ACC112 (cell line): ENCODE data around the gene SPEM1.

Experiments used
- H2AFZ ChIP-seq: fragments of 200-600 bp; sonication (generic); one replicate; pipeline ENCODE4 v1.6.0; 2017; ENCODE audit warnings: antibody characterized with exemption, low read length; ENCODE audit not compliant: unreplicated experiment
- H3K27ac ChIP-seq: fragments of 200-600 bp; sonication (generic); 2 replicates; pipeline ENCODE4 v1.5.1; 2014; ENCODE audit warnings: low read depth, mild to moderate bottlenecking, antibody characterized with exemption, low read length, moderate library complexity
- H3K27me3 ChIP-seq: fragments of 200-600 bp; sonication (generic); 2 replicates; pipeline ENCODE4 v1.6.1; 2014; ENCODE audit warnings: mild to moderate bottlenecking, antibody characterized with exemption, low read length, moderate library complexity, mixed read lengths; ENCODE audit not compliant: insufficient read depth
- H3K36me3 ChIP-seq: fragments of 200-600 bp; sonication (generic); 2 replicates; pipeline ENCODE4 v1.6.1; 2016; ENCODE audit warnings: mild to moderate bottlenecking, antibody characterized with exemption, low read length, moderate library complexity, mixed read lengths; ENCODE audit not compliant: insufficient read depth
- H3K4me1 ChIP-seq: fragments of 200-600 bp; sonication (generic); one replicate; pipeline ENCODE4 v1.6.1; 2016; ENCODE audit warnings: low read length, mixed read lengths; ENCODE audit not compliant: insufficient read depth, unreplicated experiment, control insufficient read depth
- H3K4me3 ChIP-seq: fragments of 200-600 bp; sonication (generic); 2 replicates; pipeline ENCODE4 v1.5.1; 2014; ENCODE audit warnings: mild to moderate bottlenecking, low read depth, low read length
- H3K79me2 ChIP-seq: fragments of 200-600 bp; sonication (generic); one replicate; pipeline ENCODE4 v1.6.0; 2016; ENCODE audit warnings: low read length; ENCODE audit not compliant: control insufficient read depth, unreplicated experiment, insufficient read depth

SPEM1 gene

DNA sequence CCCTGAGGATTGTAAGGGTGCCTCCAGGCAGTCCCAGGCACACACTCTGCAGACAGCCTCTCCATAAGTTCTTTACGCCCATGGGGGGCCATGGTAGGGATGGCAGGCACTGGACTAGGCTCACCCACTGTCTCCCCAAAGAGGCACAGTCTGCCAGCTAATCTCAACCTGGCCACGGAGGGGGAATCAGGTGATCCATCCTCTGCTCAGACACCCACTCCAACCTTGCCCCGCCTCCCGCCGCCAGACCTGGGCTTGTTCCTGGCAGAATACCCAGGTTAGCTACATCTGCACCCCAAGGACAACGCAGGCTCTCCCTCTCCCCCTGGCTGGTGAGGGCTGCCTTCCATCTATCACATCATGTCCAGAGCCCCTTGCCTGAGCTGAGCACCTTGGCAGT is 11.3 kb upstream of the SPEM1 start:
- H3K4me1 ChIP-seq: peaks cover 15% of the 10 kb centered on the region
- no peaks in the 10 kb centered on the region for H3K27me3 ChIP-seq
- peaks cover 18% of the 10 kb centered on the region for H3K79me2 ChIP-seq
- no peak overlapping the region for H3K4me3 ChIP-seq
- 0 out of 2 replicates have a peak, but pooled peaks cover 7% of the 10 kb centered on the region for H3K36me3 ChIP-seq
- H3K27ac ChIP-seq: no peak overlapping the region
- no peak overlapping the region for H2AFZ ChIP-seq

DNA sequence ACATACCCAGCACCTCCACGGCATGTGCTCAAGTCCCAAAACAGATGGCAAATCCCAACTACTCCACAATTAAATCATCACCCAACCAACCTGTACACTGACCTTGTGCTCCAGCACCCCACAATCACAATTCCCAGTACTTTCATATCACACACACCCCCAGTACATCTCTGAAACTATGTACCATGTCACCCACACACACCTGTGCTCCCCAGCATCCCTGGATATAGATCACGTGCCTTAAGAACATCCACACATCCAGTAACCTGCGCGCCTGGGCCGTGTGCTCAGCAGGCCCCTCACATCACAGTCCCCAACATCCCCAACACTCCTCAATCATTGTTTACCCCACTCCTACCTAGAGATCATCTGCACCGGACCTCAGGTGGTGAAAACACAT is 10.4 kb upstream of the SPEM1 start:
- no peak overlapping the region for H3K4me3 ChIP-seq
- H3K27ac ChIP-seq: no peak overlapping the region
- H3K79me2 ChIP-seq: peaks cover 18% of the 10 kb centered on the region
- H2AFZ ChIP-seq: no peak overlapping the region
- H3K27me3 ChIP-seq: no peaks in the 10 kb centered on the region
- H3K36me3 ChIP-seq: 0 out of 2 replicates have a peak, but pooled peaks cover 7% of the 10 kb centered on the region
- peaks cover 17% of the 10 kb centered on the region for H3K4me1 ChIP-seq

DNA sequence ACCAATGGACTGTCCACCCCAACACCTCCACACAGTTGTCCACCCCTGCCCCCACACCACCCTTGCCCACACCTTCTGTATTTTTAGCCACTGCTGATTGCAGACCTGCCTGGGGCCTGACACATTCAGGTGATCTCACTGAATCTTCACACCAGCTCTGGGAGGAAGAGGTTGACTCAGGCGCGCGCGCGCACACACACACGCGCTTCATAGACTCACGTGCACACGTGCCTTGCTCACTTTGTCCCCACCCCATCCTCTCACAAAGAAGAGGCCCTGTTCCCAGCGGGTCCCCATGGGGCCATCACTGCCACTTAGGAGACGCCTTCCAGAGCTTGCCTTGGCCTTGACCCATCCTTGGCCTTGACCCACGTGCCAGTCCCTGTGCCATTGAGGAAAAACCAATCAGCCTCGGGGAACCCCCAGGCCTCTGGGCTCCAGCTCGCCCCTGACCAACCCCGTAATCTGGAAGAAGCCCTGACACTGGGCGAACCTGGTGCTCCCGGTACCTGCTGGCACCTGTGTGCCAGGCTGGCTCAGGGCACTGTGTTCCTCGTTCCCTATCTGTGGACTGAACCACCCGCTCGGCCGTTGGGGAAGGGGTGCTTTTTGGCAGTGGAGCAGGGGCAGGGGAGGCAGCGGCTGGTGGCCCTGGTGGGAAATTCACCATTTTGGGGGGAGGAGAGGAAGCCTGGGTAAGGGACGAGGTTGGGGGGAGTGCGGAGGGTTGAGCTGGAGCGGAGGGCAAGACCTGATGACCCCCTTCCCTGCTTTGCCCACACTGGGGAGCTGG is 9.3 kb upstream of the SPEM1 start:
- H3K4me3 ChIP-seq: no peak overlapping the region

DNA sequence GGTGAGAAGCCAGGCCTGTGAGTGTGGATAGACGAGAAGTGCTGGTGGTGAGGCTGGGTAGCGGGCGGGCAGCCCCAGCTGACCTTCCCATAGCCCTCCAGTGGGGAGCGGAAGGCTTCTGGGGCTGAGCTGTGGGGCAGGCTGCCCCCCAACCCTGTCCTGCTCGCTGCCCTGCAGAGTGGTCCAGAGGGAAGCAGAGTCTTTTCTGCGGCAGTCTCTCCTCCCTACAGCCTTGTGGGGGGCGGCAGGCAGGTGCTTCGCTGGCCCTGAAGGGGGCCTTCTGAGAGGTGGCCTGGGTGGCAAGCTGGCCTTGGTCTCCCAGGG is 8.7 kb upstream of the SPEM1 start:
- no peak overlapping the region for H3K4me3 ChIP-seq
- no peaks in the 10 kb centered on the region for H3K27me3 ChIP-seq
- H3K27ac ChIP-seq: no peak overlapping the region
- H3K79me2 ChIP-seq: peaks cover 6% of the 10 kb centered on the region
- 0 out of 2 replicates have a peak, but pooled peaks cover 7% of the 10 kb centered on the region for H3K36me3 ChIP-seq
- peaks cover 15% of the 10 kb centered on the region for H3K4me1 ChIP-seq
- no peak overlapping the region for H2AFZ ChIP-seq

More for the DNA sequence above, 9.3 kb upstream of the SPEM1 start:
- Histone ChIP-seq H3K27ac (no peak overlapping the region), H3K27me3 (no peaks in the 10 kb centered on the region), H3K79me2 (peaks cover 11% of the 10 kb centered on the region), H3K4me1 (peaks cover 17% of the 10 kb centered on the region), H3K36me3 (0 out of 2 replicates have a peak, but pooled peaks cover 7% of the 10 kb centered on the region), H2AFZ (no peak overlapping the region)

DNA sequence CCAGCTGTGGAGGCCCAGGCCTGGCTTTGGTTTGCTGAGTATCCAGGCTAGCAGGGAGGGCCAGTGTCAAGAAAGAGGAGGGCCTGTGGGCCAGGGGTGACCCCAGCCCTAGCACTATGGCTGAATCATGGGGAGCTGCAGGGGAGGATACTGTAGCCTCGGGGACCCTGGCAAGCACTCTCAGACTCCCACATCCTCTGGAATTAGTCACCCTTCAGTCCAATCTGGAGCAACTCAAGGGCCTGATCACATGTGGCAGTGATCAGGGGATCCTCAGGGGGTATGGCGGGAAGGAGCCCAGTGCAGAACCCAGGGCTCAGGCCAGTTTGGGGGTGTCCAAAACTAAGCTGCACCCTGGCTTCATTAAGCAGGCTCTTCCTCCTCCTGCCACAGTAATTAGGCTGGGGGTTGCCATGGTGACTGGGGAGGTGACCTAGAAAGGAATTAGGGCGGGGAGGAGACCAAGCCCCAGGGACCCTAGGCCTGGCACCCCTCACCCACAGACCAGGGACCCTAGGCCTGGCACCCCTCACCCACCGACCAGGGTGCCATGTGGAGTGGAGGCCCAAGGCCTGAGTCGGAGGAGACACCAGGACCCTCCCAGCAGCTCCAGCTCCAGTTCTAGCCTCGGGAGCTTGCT is 6.7 kb upstream of the SPEM1 start:
- no peaks in the 10 kb centered on the region for H3K79me2 ChIP-seq
- no peak overlapping the region for H3K4me3 ChIP-seq
- no peak overlapping the region for H2AFZ ChIP-seq
- no peaks in the 10 kb centered on the region for H3K27me3 ChIP-seq
- peaks cover 15% of the 10 kb centered on the region for H3K4me1 ChIP-seq
- H3K27ac ChIP-seq: peak overlapping the region; percentile 12
- H3K36me3 ChIP-seq: peaks cover 9% of the 10 kb centered on the region; the same call in 1 of the 2 replicates

DNA sequence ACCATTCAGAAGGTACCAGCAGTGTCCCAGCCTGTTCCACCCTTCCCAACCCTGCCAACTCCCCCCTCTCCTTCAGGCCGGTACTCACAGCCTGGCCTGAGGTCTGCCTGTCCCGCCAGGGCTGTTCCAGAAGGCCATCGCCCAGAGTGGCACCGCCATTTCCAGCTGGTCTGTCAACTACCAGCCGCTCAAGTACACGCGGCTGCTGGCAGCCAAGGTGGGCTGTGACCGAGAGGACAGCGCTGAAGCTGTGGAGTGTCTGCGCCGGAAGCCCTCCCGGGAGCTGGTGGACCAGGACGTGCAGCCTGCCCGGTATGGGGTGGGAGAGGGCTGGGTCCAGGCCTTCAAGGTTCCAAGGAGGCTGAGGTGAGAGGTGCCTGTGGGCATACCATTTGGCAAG is 5.3 kb upstream of the SPEM1 start:
- peaks cover 2% of the 10 kb centered on the region; the same call in 1 of the 2 replicates for H3K36me3 ChIP-seq
- H3K4me3 ChIP-seq: no peak overlapping the region
- no peaks in the 10 kb centered on the region for H3K79me2 ChIP-seq
- H3K27ac ChIP-seq: no peak overlapping the region
- no peaks in the 10 kb centered on the region for H3K27me3 ChIP-seq
- H2AFZ ChIP-seq: no peak overlapping the region
- peaks cover 15% of the 10 kb centered on the region for H3K4me1 ChIP-seq

DNA sequence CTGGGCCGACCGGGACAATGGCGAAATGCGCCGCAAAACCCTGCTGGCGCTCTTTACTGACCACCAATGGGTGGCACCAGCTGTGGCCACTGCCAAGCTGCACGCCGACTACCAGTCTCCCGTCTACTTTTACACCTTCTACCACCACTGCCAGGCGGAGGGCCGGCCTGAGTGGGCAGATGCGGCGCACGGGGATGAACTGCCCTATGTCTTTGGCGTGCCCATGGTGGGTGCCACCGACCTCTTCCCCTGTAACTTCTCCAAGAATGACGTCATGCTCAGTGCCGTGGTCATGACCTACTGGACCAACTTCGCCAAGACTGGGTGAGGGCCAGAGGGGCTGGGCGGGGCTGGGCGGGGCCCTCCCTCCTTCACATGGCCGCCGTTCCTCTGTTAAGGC is 4.3 kb upstream of the SPEM1 start:
- Histone ChIP-seq H3K79me2 (no peaks in the 10 kb centered on the region), H2AFZ (no peak overlapping the region), H3K4me1 (peaks cover 15% of the 10 kb centered on the region), H3K27me3 (no peaks in the 10 kb centered on the region), H3K27ac (no peak overlapping the region), H3K4me3 (no peak overlapping the region), H3K36me3 (peaks cover 2% of the 10 kb centered on the region; the same call in 1 of the 2 replicates)

DNA sequence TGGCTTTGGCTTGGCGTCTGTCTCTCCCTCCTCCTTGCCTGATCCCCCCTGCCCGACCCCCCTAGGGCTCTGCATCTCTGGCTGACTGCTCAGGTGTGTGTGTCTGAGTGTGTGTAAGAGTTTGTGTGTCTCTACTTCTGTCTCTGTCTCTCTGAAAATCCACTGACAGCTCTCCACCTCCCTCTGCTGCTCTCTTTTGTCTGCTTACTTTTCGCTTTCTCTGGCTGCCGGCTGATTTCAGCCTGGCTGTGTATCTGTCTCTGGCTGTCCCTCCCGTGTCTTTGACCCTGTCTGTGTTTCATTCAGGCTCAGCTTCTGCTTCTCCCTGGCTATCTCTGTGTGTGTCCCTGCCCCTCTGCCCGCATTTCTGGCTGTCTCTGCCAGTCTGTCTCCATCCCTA is 3.8 kb upstream of the SPEM1 start:
- peaks cover 15% of the 10 kb centered on the region for H3K4me1 ChIP-seq
- peaks cover 2% of the 10 kb centered on the region; the same call in 1 of the 2 replicates for H3K36me3 ChIP-seq
- no peak overlapping the region for H3K4me3 ChIP-seq
- no peaks in the 10 kb centered on the region for H3K27me3 ChIP-seq
- no peaks in the 10 kb centered on the region for H3K79me2 ChIP-seq
- H3K27ac ChIP-seq: no peak overlapping the region
- H2AFZ ChIP-seq: no peak overlapping the region

DNA sequence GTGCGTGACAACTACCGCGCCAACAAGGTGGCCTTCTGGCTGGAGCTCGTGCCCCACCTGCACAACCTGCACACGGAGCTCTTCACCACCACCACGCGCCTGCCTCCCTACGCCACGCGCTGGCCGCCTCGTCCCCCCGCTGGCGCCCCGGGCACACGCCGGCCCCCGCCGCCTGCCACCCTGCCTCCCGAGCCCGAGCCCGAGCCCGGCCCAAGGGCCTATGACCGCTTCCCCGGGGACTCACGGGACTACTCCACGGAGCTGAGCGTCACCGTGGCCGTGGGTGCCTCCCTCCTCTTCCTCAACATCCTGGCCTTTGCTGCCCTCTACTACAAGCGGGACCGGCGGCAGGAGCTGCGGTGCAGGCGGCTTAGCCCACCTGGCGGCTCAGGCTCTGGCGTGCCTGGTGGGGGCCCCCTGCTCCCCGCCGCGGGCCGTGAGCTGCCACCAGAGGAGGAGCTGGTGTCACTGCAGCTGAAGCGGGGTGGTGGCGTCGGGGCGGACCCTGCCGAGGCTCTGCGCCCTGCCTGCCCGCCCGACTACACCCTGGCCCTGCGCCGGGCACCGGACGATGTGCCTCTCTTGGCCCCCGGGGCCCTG is 3.0 kb upstream of the SPEM1 start:
- H3K79me2 ChIP-seq: no peaks in the 10 kb centered on the region
- H3K27ac ChIP-seq: no peak overlapping the region
- no peak overlapping the region for H3K4me3 ChIP-seq
- H3K36me3 ChIP-seq: peaks cover 2% of the 10 kb centered on the region; the same call in 1 of the 2 replicates
- H2AFZ ChIP-seq: no peak overlapping the region
- H3K27me3 ChIP-seq: no peaks in the 10 kb centered on the region
- peaks cover 15% of the 10 kb centered on the region for H3K4me1 ChIP-seq

DNA sequence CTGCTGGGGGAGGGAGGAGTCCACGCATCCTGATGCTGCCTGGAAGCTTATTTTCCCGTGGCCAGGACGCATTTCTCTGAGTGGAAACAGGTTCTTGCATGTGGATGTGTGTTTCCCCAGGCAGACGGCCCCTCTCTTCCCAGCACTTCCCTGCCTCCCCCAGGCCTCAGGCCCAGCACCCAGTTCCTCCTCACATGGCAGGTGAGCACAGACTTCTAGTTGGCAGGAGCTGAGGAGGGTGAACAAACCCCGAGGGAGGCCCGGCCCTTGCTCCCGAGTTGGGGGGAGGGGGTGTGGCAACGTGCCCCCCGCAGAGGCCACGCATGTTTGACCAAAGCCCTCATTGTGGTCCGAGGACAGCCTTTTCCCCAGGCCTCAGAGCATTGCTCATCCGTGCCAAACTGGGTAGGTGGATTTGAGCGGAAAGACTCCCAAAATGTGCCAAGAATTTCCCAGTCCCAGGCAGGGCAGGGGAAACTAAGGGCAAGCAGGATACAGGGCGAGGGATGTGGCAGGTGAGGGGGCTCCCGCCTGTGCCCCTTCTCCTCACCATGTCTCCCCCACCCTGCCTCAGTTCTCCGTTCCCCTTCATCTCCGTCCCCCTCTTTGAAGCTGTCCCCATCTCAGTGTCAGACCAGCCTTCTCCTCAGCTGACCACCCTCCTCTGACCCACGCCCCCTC is 1.5 kb upstream of the SPEM1 start:
- no peak overlapping the region for H3K27ac ChIP-seq
- H3K4me1 ChIP-seq: peaks cover 5% of the 10 kb centered on the region
- H3K27me3 ChIP-seq: no peaks in the 10 kb centered on the region
- peaks cover 2% of the 10 kb centered on the region; the same call in 1 of the 2 replicates for H3K36me3 ChIP-seq
- H2AFZ ChIP-seq: no peak overlapping the region
- H3K4me3 ChIP-seq: no peak overlapping the region
- no peaks in the 10 kb centered on the region for H3K79me2 ChIP-seq
